CMK (cell line): ENCODE data around the gene TFAM.
A peak's percentile ranks its signal among the peaks of the same experiment; 100 is the strongest.

ENCODE experiments used
- DNase-seq: peaks from one replicate; pipeline ENCODE4 v3.0.0-alpha.2; 2010; ENCODE audit warnings: low read depth

Gene TFAM

GRCh38 chr10:58384999-58385783 lies at the start of gene TFAM:
TFAM (plus strand) TSS chr10:58385410; CDS start chr10:58385548, 138 bp downstream.
- DNase-seq = peak; percentile 89

- no peak for DNase-seq
Measured at GRCh38 chr10:58336242-58336641, 49.0 kb upstream of the TFAM start.

DNA sequence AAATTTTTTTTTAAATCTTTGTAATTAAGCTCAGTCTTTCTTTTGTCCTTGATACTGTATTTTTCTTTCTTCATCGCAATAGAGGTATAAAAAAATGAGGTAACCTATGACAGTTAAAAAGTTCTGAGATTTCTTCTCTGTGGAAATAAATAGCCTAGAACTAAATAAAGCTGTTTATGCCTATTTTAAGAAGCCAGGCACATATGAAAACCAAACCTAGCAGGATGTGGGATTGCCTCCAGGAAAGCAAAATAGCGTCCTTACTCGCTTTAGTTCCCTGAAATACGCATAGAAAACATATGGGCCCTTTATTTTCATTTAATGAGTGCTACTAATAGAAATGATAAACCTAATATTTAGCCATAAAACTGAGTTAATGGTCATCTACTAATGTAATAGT lies 43.8 kb upstream of the TFAM start:
- DNase-seq = no peak

GRCh38 chr10:58341947-58342346 lies 43.3 kb upstream of the TFAM start:
- DNase-seq = no peak

- DNase-seq = no peak
Measured at GRCh38 chr10:58347967-58348366, 37.2 kb upstream of the TFAM start.

DNA sequence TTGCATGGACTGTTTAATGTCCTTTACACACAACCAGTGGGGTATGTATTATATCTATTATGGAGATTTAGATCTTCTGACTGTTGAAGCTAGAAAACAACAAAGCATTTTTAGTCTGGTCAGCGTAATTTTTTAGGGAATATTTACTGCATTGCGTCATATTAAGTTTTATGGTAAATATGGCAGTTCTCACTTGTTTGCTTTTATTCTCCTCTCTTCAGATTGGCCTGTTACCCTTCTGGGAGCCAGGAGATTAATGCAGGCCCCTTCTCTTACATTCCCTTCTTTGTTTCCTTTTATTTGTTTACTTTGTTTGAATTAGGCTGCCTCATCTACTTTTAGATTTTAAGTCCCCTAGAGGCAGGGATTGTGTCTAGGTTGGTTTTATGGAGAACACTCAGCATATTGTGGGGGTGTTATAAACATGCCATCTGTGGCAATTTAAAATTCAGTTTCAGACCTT lies 36.6 kb upstream of the TFAM start:
- no peak for DNase-seq

- DNase-seq = no peak
Measured at GRCh38 chr10:58350023-58350422, 35.2 kb upstream of the TFAM start.

GRCh38 chr10:58350619-58351323 lies 34.4 kb upstream of the TFAM start:
- DNase-seq = no peak

- no peak for DNase-seq
Measured at GRCh38 chr10:58351616-58352578, 33.3 kb upstream of the TFAM start.

- DNase-seq = no peak
Measured at GRCh38 chr10:58352956-58353610, 32.1 kb upstream of the TFAM start.

DNA sequence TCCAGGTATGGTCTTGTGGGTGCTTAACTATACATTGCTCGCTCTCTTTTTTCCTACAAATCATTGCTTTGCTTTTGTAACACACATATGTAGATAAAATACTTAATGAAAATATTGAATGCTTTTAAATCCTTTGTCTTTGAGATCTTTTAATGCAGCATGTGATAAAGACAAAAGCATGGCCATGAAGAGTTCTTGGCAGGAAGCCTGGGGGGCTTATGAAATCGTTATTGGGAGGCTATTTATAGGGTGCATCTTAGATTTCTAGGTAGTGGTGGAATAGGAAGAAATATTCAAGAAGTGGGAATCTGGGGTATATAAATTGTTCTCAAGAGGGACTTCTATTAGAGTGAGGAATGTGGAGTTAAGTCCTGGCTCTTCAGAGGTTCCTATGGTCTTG lies 28.5 kb upstream of the TFAM start:
- DNase-seq = no peak

- no peak for DNase-seq
Measured at GRCh38 chr10:58358314-58358933, 26.8 kb upstream of the TFAM start.

DNA sequence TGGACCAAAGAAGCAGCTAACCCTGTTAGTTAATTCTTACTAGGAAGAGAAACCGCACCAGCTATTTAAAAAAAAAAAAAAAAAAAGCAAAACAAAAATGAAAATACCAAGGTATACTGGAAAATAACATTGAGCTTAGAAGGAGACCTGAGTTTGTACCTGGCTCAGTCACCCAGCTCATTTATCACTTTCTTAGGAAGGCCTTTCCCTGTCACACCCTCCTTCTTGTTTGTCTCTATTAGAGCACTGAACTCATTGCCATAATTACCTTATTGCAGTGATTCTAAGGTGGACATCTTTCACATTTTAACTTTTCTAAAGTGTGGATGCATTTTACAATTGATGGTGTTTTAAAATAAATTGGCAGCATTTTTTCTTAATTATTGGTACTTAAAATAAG lies 26.3 kb upstream of the TFAM start:
- no peak for DNase-seq

DNA sequence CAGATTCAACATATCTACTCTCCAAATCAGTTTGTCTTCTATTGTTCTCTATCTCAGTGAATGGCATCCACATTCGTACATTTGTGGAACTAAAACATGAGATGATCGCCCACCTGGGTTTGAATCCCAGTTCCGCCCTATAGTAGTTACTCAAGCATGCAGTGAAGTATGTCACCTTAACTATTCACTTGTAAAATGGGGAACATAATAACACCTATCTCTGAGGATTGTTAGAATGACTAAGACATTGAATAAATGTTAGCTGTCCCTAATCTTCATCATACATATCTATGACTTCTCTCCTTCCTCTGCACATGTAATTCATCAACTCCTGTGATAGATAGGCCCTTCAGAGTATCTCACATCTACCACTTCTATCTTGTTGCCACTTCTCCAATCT lies 25.7 kb upstream of the TFAM start:
- DNase-seq = no peak

GRCh38 chr10:58360412-58361004 lies 24.7 kb upstream of the TFAM start:
- no peak for DNase-seq

- DNase-seq = no peak
Measured at GRCh38 chr10:58361353-58361752, 23.9 kb upstream of the TFAM start.

DNA sequence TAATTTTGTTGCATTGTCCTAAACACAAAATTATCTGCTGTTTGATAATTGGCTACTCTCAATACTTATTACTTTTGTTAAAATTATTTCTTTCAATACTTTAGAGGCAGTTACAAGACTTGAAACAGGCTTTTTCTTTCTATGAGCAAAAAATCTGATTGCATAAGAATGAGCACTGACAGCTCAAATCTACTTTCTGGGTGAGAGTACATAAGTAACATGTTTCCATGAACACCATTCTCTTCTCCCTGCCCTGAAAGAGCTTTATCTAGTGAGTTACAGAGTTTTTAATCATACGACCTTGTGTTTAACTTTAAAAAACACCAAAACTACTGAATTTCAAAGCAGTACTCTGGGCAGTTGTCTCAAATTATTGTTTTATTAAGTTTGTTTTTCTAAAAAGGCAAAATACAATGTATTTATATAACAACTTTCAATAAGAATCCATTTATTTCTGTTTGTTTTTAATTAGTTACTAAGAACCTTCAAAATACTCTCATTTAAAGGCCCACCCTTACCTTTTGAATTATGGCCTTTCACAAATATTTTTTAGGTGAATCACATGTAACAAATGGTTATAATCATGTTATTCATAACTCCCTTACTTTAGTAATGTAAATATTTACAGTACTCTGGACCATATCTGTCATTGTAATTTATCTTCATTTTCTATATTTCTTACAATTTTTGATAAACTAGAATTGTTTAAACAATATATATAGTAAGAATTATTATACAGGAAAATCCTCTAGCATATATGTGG lies 23.0 kb upstream of the TFAM start:
- no peak for DNase-seq

DNA sequence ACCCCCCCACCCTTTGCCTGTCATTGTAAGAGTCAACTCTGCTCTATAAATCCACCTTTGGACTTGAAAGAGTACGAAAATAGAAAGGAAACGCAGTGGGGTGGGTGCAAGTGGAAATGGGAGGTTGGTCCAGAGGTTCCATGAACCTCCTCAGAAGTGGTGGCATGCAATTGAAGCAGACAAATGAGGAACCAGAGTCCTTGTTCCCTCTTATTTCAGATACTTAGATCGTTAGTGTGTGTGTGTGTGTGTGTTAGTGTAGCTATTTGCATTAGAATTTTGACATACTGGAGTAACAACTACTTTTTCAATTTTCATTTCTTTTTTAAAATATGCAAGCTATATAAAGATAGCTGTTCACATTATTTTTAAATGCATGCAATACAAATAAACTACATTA lies 18.1 kb upstream of the TFAM start:
- no peak for DNase-seq

- no peak for DNase-seq
Measured at GRCh38 chr10:58371473-58371872, 13.7 kb upstream of the TFAM start.
